ENCODE data around the gene PRSS57.
"Not testable (repeated sequence)": the region's sequence is repeated elsewhere in the genome, so short reads cannot be mapped to it uniquely, and the experiment has no call there.

The PRSS57 gene

GRCh38 chr19:674282-675151 is 20.7 kb downstream of the PRSS57 start:
- ChIA-PET POLR2A (no interaction called here), CTCF (interaction anchor here (1.1 to 1.2 kb wide), 2 partner anchors 60 to 90 kb away, joined by 3 to 4 read pairs; no protein-coding TSS in a partner anchor)
- DNase-seq (ENCODE audit: extremely low spot score) = no peak
- no peak for TF ChIP-seq CTCF (IDR thresholded peaks at IDR 0.05; ENCODE audit: control extremely low read depth, extremely low read depth, low read depth, missing control alignments)

GRCh38 chr19:670609-671075 is 24.6 kb downstream of the PRSS57 start:
- ChIA-PET CTCF (interaction anchor here (0.8 to 3.2 kb wide), 3 partner anchors 9 to 160 kb away, joined by 3 to 17 read pairs (median 4); no protein-coding TSS in a partner anchor), POLR2A (no interaction called here)
- no peak for TF ChIP-seq CTCF (IDR thresholded peaks at IDR 0.05; ENCODE audit: control extremely low read depth, extremely low read depth, low read depth, missing control alignments)
- no peak for DNase-seq (ENCODE audit: extremely low spot score)

GRCh38 chr19:668675-669434 is 26.4 kb downstream of the PRSS57 start:
- DNase-seq (ENCODE audit: extremely low spot score); POLR2A ChIA-PET: not testable (repeated sequence)
- CTCF ChIA-PET = interaction anchor here (0.8 to 3.2 kb wide), 3 partner anchors 9 to 65 kb away, joined by 3 to 17 read pairs (median 6); no protein-coding TSS in a partner anchor

GRCh38 chr19:666985-667573 is 28.2 kb downstream of the PRSS57 start:
- POLR2A ChIA-PET; DNase-seq (ENCODE audit: extremely low spot score): not testable (repeated sequence)
- CTCF ChIA-PET = interaction anchor here (1.0 to 2.1 kb wide), 4 partner anchors 9 to 102 kb away, joined by 3 to 9 read pairs (median 4); partner anchors contain the start of gene FSTL3

GRCh38 chr19:664913-665443 is 30.3 kb downstream of the PRSS57 start:
- DNase-seq (ENCODE audit: extremely low spot score) = peak; percentile 85
- TF ChIP-seq CTCF (IDR thresholded peaks at IDR 0.05; ENCODE audit: control extremely low read depth, extremely low read depth, low read depth, missing control alignments) = peak; percentile 90
- ChIA-PET POLR2A (no interaction called here), CTCF (no interaction called here)

- TF ChIP-seq CTCF (IDR thresholded peaks at IDR 0.05; ENCODE audit: control extremely low read depth, extremely low read depth, low read depth, missing control alignments) = no peak
- ChIA-PET CTCF (interaction anchor here (0.7 to 1.5 kb wide), 4 partner anchors 14 to 70 kb away, joined by 3 to 8 read pairs (median 4); partner anchors contain the start of gene POLRMT), POLR2A (no interaction called here)
- no peak for DNase-seq (ENCODE audit: extremely low spot score)
Observed at GRCh38 chr19:663682-664117, 31.6 kb downstream of the PRSS57 start.
